PC-3 (cell line): ENCODE measurements around the gene METAP2.

Source experiments
- EZH2 ChIP-seq: fragments of 300-600 bp; sonication (generic); IDR thresholded peaks from one replicate; pipeline ENCODE4 v1.6.1; 2017; ENCODE audit warnings: antibody characterized with exemption, mild to moderate bottlenecking, low read length; ENCODE audit not compliant: unreplicated experiment
- TF ChIP-seq, protein P1 (sequence below): fragments of 300-600 bp; sonication (generic); conservative IDR thresholded peaks from 2 replicates; pipeline ENCODE4 v1.5.1; 2017; ENCODE audit warnings: antibody characterized with exemption, low read depth, mild to moderate bottlenecking, low read length

DNA sequence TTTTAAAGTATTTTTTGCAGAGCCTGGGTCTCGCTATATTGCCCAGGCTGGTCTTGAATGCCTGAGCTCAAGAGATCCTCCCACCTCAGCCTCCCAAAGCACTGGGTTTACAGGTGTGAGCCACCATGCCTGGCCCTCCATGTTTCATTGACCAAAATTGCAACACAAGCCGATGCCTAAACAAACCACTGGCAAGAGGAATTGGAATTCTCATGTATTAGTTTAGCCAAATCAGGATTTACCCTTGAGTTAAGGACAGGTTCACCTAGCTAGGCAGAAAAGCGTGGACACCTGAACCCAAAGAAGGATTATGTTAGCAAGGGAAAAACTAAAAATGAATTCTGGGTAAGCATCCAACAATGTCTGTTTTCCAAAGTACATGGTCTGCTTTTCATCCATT, 14.6 kb upstream of the METAP2 start:
- TF ChIP-seq, protein P1, sequence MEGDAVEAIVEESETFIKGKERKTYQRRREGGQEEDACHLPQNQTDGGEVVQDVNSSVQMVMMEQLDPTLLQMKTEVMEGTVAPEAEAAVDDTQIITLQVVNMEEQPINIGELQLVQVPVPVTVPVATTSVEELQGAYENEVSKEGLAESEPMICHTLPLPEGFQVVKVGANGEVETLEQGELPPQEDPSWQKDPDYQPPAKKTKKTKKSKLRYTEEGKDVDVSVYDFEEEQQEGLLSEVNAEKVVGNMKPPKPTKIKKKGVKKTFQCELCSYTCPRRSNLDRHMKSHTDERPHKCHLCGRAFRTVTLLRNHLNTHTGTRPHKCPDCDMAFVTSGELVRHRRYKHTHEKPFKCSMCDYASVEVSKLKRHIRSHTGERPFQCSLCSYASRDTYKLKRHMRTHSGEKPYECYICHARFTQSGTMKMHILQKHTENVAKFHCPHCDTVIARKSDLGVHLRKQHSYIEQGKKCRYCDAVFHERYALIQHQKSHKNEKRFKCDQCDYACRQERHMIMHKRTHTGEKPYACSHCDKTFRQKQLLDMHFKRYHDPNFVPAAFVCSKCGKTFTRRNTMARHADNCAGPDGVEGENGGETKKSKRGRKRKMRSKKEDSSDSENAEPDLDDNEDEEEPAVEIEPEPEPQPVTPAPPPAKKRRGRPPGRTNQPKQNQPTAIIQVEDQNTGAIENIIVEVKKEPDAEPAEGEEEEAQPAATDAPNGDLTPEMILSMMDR: no peak
- TF ChIP-seq EZH2: no peak
